HepG2 (cell line): Measurements from ENCODE around the gene SMARCD1. TPM values are rescaled to one million over a fixed set of nuclear protein-coding genes. Genes with fewer than 3 reads are reported as not detected.

Source experiments
- AGO2 ChIP-seq: fragments of 200-400 bp; formaldehyde crosslinking; optimal IDR thresholded peaks from 2 replicates; pipeline ENCODE3; 2017; ENCODE audit warnings: mild to moderate bottlenecking, low read depth, low read length, moderate library complexity
- ARID2 ChIP-seq: sonication (generic); formaldehyde crosslinking; IDR thresholded peaks from 2 replicates; pipeline ENCODE4 v1.8.1; 2022; ENCODE audit warnings: mild to moderate bottlenecking, missing genetic modification reagents, borderline replicate concordance
- CHD2 ChIP-seq: IDR thresholded peaks from 2 replicates; pipeline ENCODE4 v1.6.1; 2011; ENCODE audit warnings: low read depth, low read length, improper control_type of control experiment
- GABPB1 ChIP-seq: IDR thresholded peaks from 2 replicates; pipeline ENCODE4 v1.6.1; 2016; ENCODE audit warnings: mild to moderate bottlenecking, missing genetic modification reagents, moderate library complexity, missing compliant biosample characterization
- HCFC1 ChIP-seq: fragments of 150-350 bp; IDR thresholded peaks from 2 replicates; pipeline ENCODE4 v1.6.1; 2014; ENCODE audit warnings: low read depth, low read length
- HOXA9 ChIP-seq: sonication (generic); formaldehyde crosslinking; IDR thresholded peaks from 2 replicates; pipeline ENCODE4 v1.8.1; 2022; ENCODE audit warnings: missing genetic modification reagents, mild to moderate bottlenecking, moderate library complexity, borderline replicate concordance
- KDM5B ChIP-seq: sonication (generic); formaldehyde crosslinking; IDR thresholded peaks from 2 replicates; pipeline ENCODE4 v1.4.0; 2020; ENCODE audit warnings: missing genetic modification reagents, mild to moderate bottlenecking, borderline replicate concordance
- NPAS2 ChIP-seq: sonication (generic); formaldehyde crosslinking; IDR thresholded peaks from 2 replicates; pipeline ENCODE4 v1.8.0; 2022; ENCODE audit warnings: mild to moderate bottlenecking, missing genetic modification reagents, borderline replicate concordance
- PAWR ChIP-seq: sonication (generic); formaldehyde crosslinking; IDR thresholded peaks from 2 replicates; pipeline ENCODE4 v1.4.0; 2020; ENCODE audit warnings: missing genetic modification reagents, mild to moderate bottlenecking, borderline replicate concordance
- PPARG ChIP-seq: conservative IDR thresholded peaks from 2 replicates; pipeline ENCODE4 v1.6.1; 2016; ENCODE audit warnings: missing biosample characterization, missing genetic modification reagents
- SNAI1 ChIP-seq: sonication (generic); formaldehyde crosslinking; IDR thresholded peaks from 2 replicates; pipeline ENCODE4 v1.5.0; 2020; ENCODE audit warnings: mild to moderate bottlenecking, missing genetic modification reagents, borderline replicate concordance
- SYNCRIP ChIP-seq: fragments of 200-400 bp; formaldehyde crosslinking; IDR thresholded peaks from 2 replicates; pipeline ENCODE4 v1.6.1; 2018; ENCODE audit warnings: mild to moderate bottlenecking, low read depth, low read length; ENCODE audit not compliant: insufficient read depth
- ZFX ChIP-seq: sonication (generic); formaldehyde crosslinking; IDR thresholded peaks from 2 replicates; pipeline ENCODE4 v1.4.0; 2020; ENCODE audit warnings: mild to moderate bottlenecking, low read depth, missing genetic modification reagents, moderate library complexity
- ZNF180 ChIP-seq: sonication (generic); formaldehyde crosslinking; IDR thresholded peaks from 2 replicates; pipeline ENCODE4 v1.4.0; 2020; ENCODE audit warnings: low read depth, missing genetic modification reagents, borderline replicate concordance
- ZNF354B ChIP-seq: sonication (generic); formaldehyde crosslinking; IDR thresholded peaks from 2 replicates; pipeline ENCODE4 v1.8.0; 2022; ENCODE audit warnings: mild to moderate bottlenecking, missing genetic modification reagents
- ZNF367 ChIP-seq: sonication (generic); formaldehyde crosslinking; IDR thresholded peaks from 2 replicates; pipeline ENCODE4 v1.4.0; 2020; ENCODE audit warnings: missing genetic modification reagents, borderline replicate concordance
- ZNF460 ChIP-seq: sonication (generic); formaldehyde crosslinking; IDR thresholded peaks from 2 replicates; pipeline ENCODE4 v1.5.1; 2020; ENCODE audit warnings: missing genetic modification reagents, mild to moderate bottlenecking, borderline replicate concordance
- ZNF605 ChIP-seq: sonication (generic); formaldehyde crosslinking; IDR thresholded peaks from 2 replicates; pipeline ENCODE4 v1.8.0; 2022; ENCODE audit warnings: mild to moderate bottlenecking, missing genetic modification reagents
- ZNF619 ChIP-seq: sonication (generic); formaldehyde crosslinking; IDR thresholded peaks from 2 replicates; pipeline ENCODE4 v1.4.0; 2020; ENCODE audit warnings: mild to moderate bottlenecking, missing genetic modification reagents
- ZNF709 ChIP-seq: sonication (generic); formaldehyde crosslinking; IDR thresholded peaks from 2 replicates; pipeline ENCODE4 v1.5.0; 2020; ENCODE audit warnings: mild to moderate bottlenecking, missing genetic modification reagents
- ZSCAN9 ChIP-seq: IDR thresholded peaks from 2 replicates; pipeline ENCODE4 v1.6.1; 2016; ENCODE audit warnings: borderline replicate concordance
- polyA plus RNA-seq, 8 experiments: library from polyadenylated mRNA; depleted of rRNA in 3 of 8; stranded (reverse) in 7 of 8; unstranded in 1 of 8; fragments of >200 nt; fragmentation: Illumina TruSeq in 4 of 8; extraction: Trizol in 4 of 8; gene quantifications; 2 replicates each; pipeline versions ENCODE4 v1.2.1 to v1.2.3, GENCODE V29; 2011 to 2016; ENCODE audit warnings: low read depth in 4 of 8, missing spikeins in 1 of 8, mixed read lengths in 1 of 8; ENCODE audit not compliant: insufficient read depth in 1 of 8
- total RNA-seq, 5 experiments: library from RNA; depleted of rRNA; stranded (reverse); fragments of >200 nt; fragmentation: Illumina TruSeq; extraction: Trizol; gene quantifications; 2 replicates each; pipeline ENCODE4 v1.2.3, GENCODE V29; 2016; ENCODE audit warnings: low read depth in 1 of 5
- TF ChIP-seq, protein P1 (sequence below): sonication (generic); formaldehyde crosslinking; IDR thresholded peaks from 2 replicates; pipeline ENCODE4 v1.4.0; 2020; ENCODE audit warnings: missing genetic modification reagents, borderline replicate concordance
- TF ChIP-seq, protein P2 (sequence below): sonication (generic); formaldehyde crosslinking; conservative IDR thresholded peaks from 2 replicates; pipeline ENCODE4 v1.4.0; 2020; ENCODE audit warnings: missing genetic modification reagents
- TF ChIP-seq, protein P3 (sequence below): IDR thresholded peaks from 2 replicates; pipeline ENCODE4 v1.6.1; 2016; ENCODE audit warnings: control low read depth

Gene SMARCD1
- total and polyA plus RNA-seq, 2 of the 13 experiments (the other 11 are each of a cell fraction or from before 2014, with no cell fraction given) = 51.7 to 54.6 TPM

- TF ChIP-seq ZFX (CRISPR knock-in tag) (peak; percentile 80), ZNF460 (CRISPR knock-in tag) (no peak), NPAS2 (CRISPR knock-in tag) (no peak), KDM5B (peak; percentile 30; the same call in 1 of the 2 replicates), ZNF619 (CRISPR knock-in tag) (no peak), ZSCAN9 (CRISPR knock-in tag) (no peak), AGO2 (no peak), SYNCRIP (no peak), ZNF605 (CRISPR knock-in tag) (peak; percentile 80; the same call in 1 of the 2 replicates), GABPB1 (CRISPR knock-in tag) (peak; percentile 50), SNAI1 (no peak), CHD2 (no peak; the same call in 1 of the 2 replicates), ZNF367 (CRISPR knock-in tag) (no peak), PPARG (CRISPR knock-in tag) (0 out of 2 replicates have a peak, but pooled peaks have one; percentile 11), HOXA9 (CRISPR knock-in tag) (no peak), ARID2 (CRISPR knock-in tag) (no peak), ZNF354B (CRISPR knock-in tag) (no peak), PAWR (no peak), ZNF180 (CRISPR knock-in tag) (no peak), ZNF709 (CRISPR knock-in tag) (no peak), HCFC1 (no peak)
- TF ChIP-seq, protein P1, sequence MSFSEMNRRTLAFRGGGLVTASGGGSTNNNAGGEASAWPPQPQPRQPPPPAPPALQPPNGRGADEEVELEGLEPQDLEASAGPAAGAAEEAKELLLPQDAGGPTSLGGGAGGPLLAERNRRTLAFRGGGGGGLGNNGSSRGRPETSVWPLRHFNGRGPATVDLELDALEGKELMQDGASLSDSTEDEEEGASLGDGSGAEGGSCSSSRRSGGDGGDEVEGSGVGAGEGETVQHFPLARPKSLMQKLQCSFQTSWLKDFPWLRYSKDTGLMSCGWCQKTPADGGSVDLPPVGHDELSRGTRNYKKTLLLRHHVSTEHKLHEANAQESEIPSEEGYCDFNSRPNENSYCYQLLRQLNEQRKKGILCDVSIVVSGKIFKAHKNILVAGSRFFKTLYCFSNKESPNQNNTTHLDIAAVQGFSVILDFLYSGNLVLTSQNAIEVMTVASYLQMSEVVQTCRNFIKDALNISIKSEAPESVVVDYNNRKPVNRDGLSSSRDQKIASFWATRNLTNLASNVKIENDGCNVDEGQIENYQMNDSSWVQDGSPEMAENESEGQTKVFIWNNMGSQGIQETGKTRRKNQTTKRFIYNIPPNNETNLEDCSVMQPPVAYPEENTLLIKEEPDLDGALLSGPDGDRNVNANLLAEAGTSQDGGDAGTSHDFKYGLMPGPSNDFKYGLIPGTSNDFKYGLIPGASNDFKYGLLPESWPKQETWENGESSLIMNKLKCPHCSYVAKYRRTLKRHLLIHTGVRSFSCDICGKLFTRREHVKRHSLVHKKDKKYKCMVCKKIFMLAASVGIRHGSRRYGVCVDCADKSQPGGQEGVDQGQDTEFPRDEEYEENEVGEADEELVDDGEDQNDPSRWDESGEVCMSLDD = no peak
- TF ChIP-seq, protein P2, sequence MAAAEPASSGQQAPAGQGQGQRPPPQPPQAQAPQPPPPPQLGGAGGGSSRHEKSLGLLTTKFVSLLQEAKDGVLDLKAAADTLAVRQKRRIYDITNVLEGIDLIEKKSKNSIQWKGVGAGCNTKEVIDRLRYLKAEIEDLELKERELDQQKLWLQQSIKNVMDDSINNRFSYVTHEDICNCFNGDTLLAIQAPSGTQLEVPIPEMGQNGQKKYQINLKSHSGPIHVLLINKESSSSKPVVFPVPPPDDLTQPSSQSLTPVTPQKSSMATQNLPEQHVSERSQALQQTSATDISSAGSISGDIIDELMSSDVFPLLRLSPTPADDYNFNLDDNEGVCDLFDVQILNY (CRISPR knock-in tag) = no peak
- TF ChIP-seq, protein P3, sequence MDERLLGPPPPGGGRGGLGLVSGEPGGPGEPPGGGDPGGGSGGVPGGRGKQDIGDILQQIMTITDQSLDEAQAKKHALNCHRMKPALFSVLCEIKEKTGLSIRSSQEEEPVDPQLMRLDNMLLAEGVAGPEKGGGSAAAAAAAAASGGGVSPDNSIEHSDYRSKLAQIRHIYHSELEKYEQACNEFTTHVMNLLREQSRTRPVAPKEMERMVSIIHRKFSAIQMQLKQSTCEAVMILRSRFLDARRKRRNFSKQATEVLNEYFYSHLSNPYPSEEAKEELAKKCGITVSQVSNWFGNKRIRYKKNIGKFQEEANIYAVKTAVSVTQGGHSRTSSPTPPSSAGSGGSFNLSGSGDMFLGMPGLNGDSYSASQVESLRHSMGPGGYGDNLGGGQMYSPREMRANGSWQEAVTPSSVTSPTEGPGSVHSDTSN (CRISPR knock-in tag) = no peak
Measured at GRCh38 chr12:50074936-50075807, 10.0 kb upstream of the SMARCD1 start (continued).
